Liver (tissue), 9 donors: Measurements from ENCODE around the gene RERE. TPM values are rescaled to one million over a fixed set of nuclear protein-coding genes. Genes with fewer than 3 reads are reported as not detected.

Source experiments
- DNase-seq: peaks from one replicate; pipeline ENCODE4 v3.0.0-alpha.2; 2017; ENCODE audit warnings: low spot score
- H3K27ac ChIP-seq, 2 donors: one replicate each; pipeline ENCODE4 v1.7.0; 2013; ENCODE audit warnings: inconsistent platforms in 2 of 2, low read length in 2 of 2, control low read depth in 1 of 2, low read depth in 1 of 2, mild to moderate bottlenecking in 1 of 2
- H3K27me3 ChIP-seq, 4 donors: one replicate each; pipeline versions ENCODE4 v1.6.1 to v1.7.0; 2013; ENCODE audit warnings: low read length in 3 of 4, inconsistent platforms in 1 of 4, mild to moderate bottlenecking in 1 of 4, moderate library complexity in 1 of 4; ENCODE audit not compliant: control insufficient read depth in 4 of 4, insufficient read depth in 4 of 4
- H3K36me3 ChIP-seq, 4 donors: one replicate each; pipeline versions ENCODE4 v1.6.1 to v1.7.0; 2013; ENCODE audit warnings: low read length in 3 of 4, mild to moderate bottlenecking in 3 of 4, low read depth in 1 of 4, moderate library complexity in 1 of 4; ENCODE audit not compliant: control insufficient read depth in 4 of 4, insufficient read depth in 3 of 4
- H3K4me1 ChIP-seq, 4 donors: one replicate each; pipeline versions ENCODE4 v1.6.1 to v1.7.0; 2013; ENCODE audit warnings: low read length in 3 of 4, mild to moderate bottlenecking in 3 of 4, moderate library complexity in 1 of 4; ENCODE audit not compliant: control insufficient read depth in 4 of 4, insufficient read depth in 4 of 4
- H3K4me3 ChIP-seq, 3 donors: one replicate each; pipeline versions ENCODE4 v1.6.1 to v1.7.0; 2013; ENCODE audit warnings: low read length in 3 of 3, control low read depth in 1 of 3, low read depth in 1 of 3, mild to moderate bottlenecking in 1 of 3
- H3K9ac ChIP-seq, 2 donors: one replicate each; pipeline ENCODE4 v1.7.0; 2013; ENCODE audit warnings: low read length in 2 of 2, mild to moderate bottlenecking in 2 of 2, moderate library complexity in 2 of 2, control low read depth in 1 of 2, low read depth in 1 of 2
- H3K9me3 ChIP-seq, 4 donors: one replicate each; pipeline versions ENCODE4 v1.6.1 to v1.7.0; 2013; ENCODE audit warnings: low read length in 3 of 4; ENCODE audit not compliant: control insufficient read depth in 4 of 4
- ATF3 ChIP-seq: IDR thresholded peaks from 2 replicates; pipeline ENCODE4 v1.6.1; 2016; ENCODE audit warnings: antibody characterized with exemption
- CTCF ChIP-seq: fragments of 150-350 bp; IDR thresholded peaks from 2 replicates; pipeline ENCODE4 v1.5.1; 2017; ENCODE audit warnings: improper control_type of control experiment, low read depth, low read length; ENCODE audit not compliant: missing input control
- EGR1 ChIP-seq, 2 donors: IDR thresholded peaks; 2 replicates each; pipeline ENCODE4 v1.6.1; 2016 to 2018; ENCODE audit warnings: antibody characterized with exemption in 2 of 2, low read depth in 2 of 2
- FOXA1 ChIP-seq: IDR thresholded peaks from 2 replicates; pipeline ENCODE4 v1.6.1; 2016; ENCODE audit warnings: antibody characterized with exemption
- FOXA2 ChIP-seq: IDR thresholded peaks from 2 replicates; pipeline ENCODE4 v1.6.1; 2016; ENCODE audit warnings: antibody characterized with exemption
- GABPA ChIP-seq, 2 donors: IDR thresholded peaks in 1 of 2; conservative IDR thresholded peaks in 1 of 2; 2 replicates each; pipeline ENCODE4 v1.6.1; 2016; ENCODE audit warnings: antibody characterized with exemption in 2 of 2, mild to moderate bottlenecking in 1 of 2, moderate library complexity in 1 of 2
- HNF4A ChIP-seq, 2 donors: conservative IDR thresholded peaks; 2 replicates each; pipeline ENCODE4 v1.6.1; 2016; ENCODE audit warnings: antibody characterized with exemption in 2 of 2, mild to moderate bottlenecking in 2 of 2
- HNF4G ChIP-seq: IDR thresholded peaks from 2 replicates; pipeline ENCODE4 v1.6.1; 2016; ENCODE audit warnings: antibody characterized with exemption
- JUND ChIP-seq, 2 donors: IDR thresholded peaks; 2 replicates each; pipeline ENCODE4 v1.6.1; 2016; ENCODE audit warnings: antibody characterized with exemption in 2 of 2
- MAX ChIP-seq: IDR thresholded peaks from 2 replicates; pipeline ENCODE4 v1.6.1; 2016; ENCODE audit warnings: antibody characterized with exemption
- NR2F2 ChIP-seq: IDR thresholded peaks from 2 replicates; pipeline ENCODE4 v1.6.1; 2016; ENCODE audit warnings: antibody characterized with exemption
- RAD21 ChIP-seq, 2 donors: IDR thresholded peaks; 2 replicates each; pipeline ENCODE4 v1.6.1; 2016; ENCODE audit warnings: antibody characterized with exemption in 2 of 2, mild to moderate bottlenecking in 2 of 2
- REST ChIP-seq: IDR thresholded peaks from 2 replicates; pipeline ENCODE4 v1.6.1; 2016; ENCODE audit warnings: antibody characterized with exemption, mild to moderate bottlenecking
- RXRA ChIP-seq, 2 donors: IDR thresholded peaks; 2 replicates each; pipeline ENCODE4 v1.6.1; 2017 to 2018; ENCODE audit warnings: antibody characterized with exemption in 2 of 2, mild to moderate bottlenecking in 1 of 2
- SP1 ChIP-seq: IDR thresholded peaks from 2 replicates; pipeline ENCODE4 v1.6.1; 2018; ENCODE audit warnings: antibody characterized with exemption, mild to moderate bottlenecking
- TAF1 ChIP-seq: conservative IDR thresholded peaks from 2 replicates; pipeline ENCODE4 v1.6.1; 2016; ENCODE audit warnings: antibody characterized with exemption, mild to moderate bottlenecking
- YY1 ChIP-seq: IDR thresholded peaks from 2 replicates; pipeline ENCODE4 v1.6.1; 2016; ENCODE audit warnings: antibody characterized with exemption, mild to moderate bottlenecking
- ZBTB33 ChIP-seq: IDR thresholded peaks from 2 replicates; pipeline ENCODE4 v1.6.1; 2016; ENCODE audit warnings: antibody characterized with exemption
- WGBS: extraction: QIAGEN DNeasy Blood & Tissue Kit; methylation state at CpG from one replicate; pipeline ENCODE4 v1.1.7; 2013; 5-methylcytosine and 5-hydroxymethylcytosine counted together
- polyA plus RNA-seq, 2 donors: library from polyadenylated mRNA; stranded (reverse) in 1 of 2; unstranded in 1 of 2; fragments of 200-250 nt in 1 of 2; fragments of >200 nt in 1 of 2; fragmentation: Nextera tagmentation in 1 of 2; extraction: Ambion mirVana in 1 of 2; gene quantifications; one replicate each; pipeline versions ENCODE4 v1.2.1 to v1.2.3, GENCODE V29; 2013 to 2015
- total RNA-seq, 2 donors: library from RNA; depleted of rRNA; stranded (reverse); fragments of >200 nt; gene quantifications; one replicate each; pipeline ENCODE4 v1.2.3, GENCODE V29; 2014
- donor health status: healthy.
- donor health status: healthy.
- donor health status: healthy.
- donor health status: healthy.
- donor health status: healthy.

Gene RERE
- total and polyA plus RNA-seq, 4 donors: 9.8 to 49.1 (median 24.8) TPM

- H3K4me1 ChIP-seq: peaks cover 0 to 2% (median 0%) of the 10 kb centered on the region in 4 donors
- no peaks in the 10 kb centered on the region for H3K36me3 ChIP-seq
- H3K9ac ChIP-seq: no peak overlapping the region
- no peak for TF ChIP-seq SP1
- TF ChIP-seq ATF3: no peak
- TF ChIP-seq HNF4A (conservative IDR thresholded peaks at IDR 0.05): no peak
- no peak for TF ChIP-seq FOXA2
- TF ChIP-seq RAD21 (IDR thresholded peaks at IDR 0.05): no peak
- TF ChIP-seq MAX: no peak
- no peak for TF ChIP-seq REST
- TF ChIP-seq GABPA (IDR thresholded peaks at IDR 0.05 in 1 of 2, conservative IDR thresholded peaks at IDR 0.05 in 1 of 2): no peak
- no peak for TF ChIP-seq JUND (IDR thresholded peaks at IDR 0.05)
- TF ChIP-seq FOXA1: no peak
- TF ChIP-seq YY1: no peak
- TF ChIP-seq ZBTB33: no peak
- 84% methylated on average over 11 of the region's 11 CpGs for WGBS
- H3K27ac ChIP-seq: no peak overlapping the region
- peak; percentile 47 for DNase-seq
- H3K27me3 ChIP-seq: no peaks in the 10 kb centered on the region
- H3K4me3 ChIP-seq: no peak overlapping the region
- no peaks in the 10 kb centered on the region for H3K9me3 ChIP-seq
These were observed 27.9 kb downstream of the RERE start for GRCh38 chr1:8789314-8790214.

GRCh38 chr1:8787218-8787617 is 30.2 kb downstream of the RERE start:
- Histone ChIP-seq H3K27me3 (no peaks in the 10 kb centered on the region), H3K4me3 (no peak overlapping the region), H3K4me1 (peaks cover 0 to 6% (median 2%) of the 10 kb centered on the region in 4 donors), H3K27ac (no peak overlapping the region), H3K9ac (no peak overlapping the region), H3K9me3 (no peaks in the 10 kb centered on the region), H3K36me3 (no peaks in the 10 kb centered on the region)
- DNase-seq: no peak
- 96% methylated on average over 3 of the region's 3 CpGs for WGBS
- no peak for TF ChIP-seq ATF3
- no peak for TF ChIP-seq GABPA (IDR thresholded peaks at IDR 0.05 in 1 of 2, conservative IDR thresholded peaks at IDR 0.05 in 1 of 2)
- no peak for TF ChIP-seq EGR1 (IDR thresholded peaks at IDR 0.05; ENCODE audit: low read depth in 2 of 2)
- no peak for TF ChIP-seq MAX
- TF ChIP-seq JUND (IDR thresholded peaks at IDR 0.05): no peak
- no peak for TF ChIP-seq YY1
- no peak for TF ChIP-seq TAF1
- TF ChIP-seq HNF4A (conservative IDR thresholded peaks at IDR 0.05): no peak
- no peak for TF ChIP-seq REST
- TF ChIP-seq CTCF: no peak
- no peak for TF ChIP-seq NR2F2
- TF ChIP-seq RAD21 (IDR thresholded peaks at IDR 0.05): no peak
- no peak for TF ChIP-seq HNF4G
- TF ChIP-seq RXRA (IDR thresholded peaks at IDR 0.05): no peak
- no peak for TF ChIP-seq SP1
- no peak for TF ChIP-seq FOXA1
